ENCODE data around the gene SH3RF1. TPM values are rescaled to one million over a fixed set of nuclear protein-coding genes. Genes with fewer than 3 reads are reported as not detected.

Gene SH3RF1
- total RNA-seq, 2 donors from 2014 or later = 17.1 to 17.4 TPM

DNA sequence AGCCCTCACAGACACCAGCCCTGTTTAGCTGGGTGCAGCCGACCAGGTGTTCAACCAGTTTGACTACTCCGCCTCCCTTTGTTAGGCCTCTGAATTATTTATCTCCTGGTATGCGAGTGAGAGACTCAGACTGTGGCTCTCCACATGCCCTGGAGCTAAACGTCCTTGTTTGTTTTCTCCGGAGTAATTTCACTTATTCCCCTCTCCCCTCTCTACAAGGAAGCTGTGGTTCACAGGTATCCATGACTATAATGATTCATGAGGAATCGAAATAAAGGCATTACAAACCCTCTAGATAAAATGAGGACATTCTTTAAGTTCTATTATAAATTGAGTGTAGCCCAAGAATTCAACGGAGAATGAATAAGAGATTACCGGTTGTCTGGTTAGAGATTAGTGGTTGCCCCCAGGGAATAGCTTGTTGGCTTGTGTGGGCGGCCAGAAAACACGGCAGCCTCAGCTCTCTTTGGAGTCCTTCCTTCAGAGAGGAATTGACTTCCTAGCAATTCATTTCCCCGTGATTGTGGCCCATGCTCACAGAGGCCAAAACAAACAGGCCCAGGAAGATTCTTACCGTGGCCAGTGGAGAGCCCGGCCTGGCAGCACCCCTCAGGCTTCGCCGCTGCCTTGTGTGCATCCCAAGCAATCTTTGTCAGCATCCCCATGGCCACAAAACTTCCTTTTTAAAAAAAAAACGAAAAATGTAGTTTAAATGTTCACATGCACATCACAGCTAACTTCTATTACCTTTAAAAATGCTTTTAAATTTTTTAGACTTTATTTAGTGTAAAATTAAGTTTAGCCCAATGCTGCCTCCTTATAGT is 200.5 kb downstream of the SH3RF1 start:
- no peaks in the 10 kb centered on the region for H3K27me3 ChIP-seq
- intact Hi-C loops (cut with DNase I) = no loop called here
- TF ChIP-seq, protein P1, sequence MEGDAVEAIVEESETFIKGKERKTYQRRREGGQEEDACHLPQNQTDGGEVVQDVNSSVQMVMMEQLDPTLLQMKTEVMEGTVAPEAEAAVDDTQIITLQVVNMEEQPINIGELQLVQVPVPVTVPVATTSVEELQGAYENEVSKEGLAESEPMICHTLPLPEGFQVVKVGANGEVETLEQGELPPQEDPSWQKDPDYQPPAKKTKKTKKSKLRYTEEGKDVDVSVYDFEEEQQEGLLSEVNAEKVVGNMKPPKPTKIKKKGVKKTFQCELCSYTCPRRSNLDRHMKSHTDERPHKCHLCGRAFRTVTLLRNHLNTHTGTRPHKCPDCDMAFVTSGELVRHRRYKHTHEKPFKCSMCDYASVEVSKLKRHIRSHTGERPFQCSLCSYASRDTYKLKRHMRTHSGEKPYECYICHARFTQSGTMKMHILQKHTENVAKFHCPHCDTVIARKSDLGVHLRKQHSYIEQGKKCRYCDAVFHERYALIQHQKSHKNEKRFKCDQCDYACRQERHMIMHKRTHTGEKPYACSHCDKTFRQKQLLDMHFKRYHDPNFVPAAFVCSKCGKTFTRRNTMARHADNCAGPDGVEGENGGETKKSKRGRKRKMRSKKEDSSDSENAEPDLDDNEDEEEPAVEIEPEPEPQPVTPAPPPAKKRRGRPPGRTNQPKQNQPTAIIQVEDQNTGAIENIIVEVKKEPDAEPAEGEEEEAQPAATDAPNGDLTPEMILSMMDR (IDR thresholded peaks at IDR 0.05) = no peak
- TF ChIP-seq POLR2A (IDR thresholded peaks at IDR 0.05) = no peak
- WGBS, 2 donors = 33 to 42% methylated on average over 16 of the region's 16 CpGs
- ATAC-seq = peak; percentile 85
- no peaks in the 10 kb centered on the region for H3K9me3 ChIP-seq
- DNase-seq = peak; percentile 25 to 54 (median 52)
- no peaks in the 10 kb centered on the region for H3K36me3 ChIP-seq (replicated peaks in 1 of 2; ENCODE audit: insufficient read depth in 1 of 2, low read depth in 2 of 2)
- no peak overlapping the region for H3K4me3 ChIP-seq
- peak overlapping the region; percentile 40 to 73 (median 58) for H3K27ac ChIP-seq
- H3K4me1 ChIP-seq = peaks cover 22% of the 10 kb centered on the region

DNA sequence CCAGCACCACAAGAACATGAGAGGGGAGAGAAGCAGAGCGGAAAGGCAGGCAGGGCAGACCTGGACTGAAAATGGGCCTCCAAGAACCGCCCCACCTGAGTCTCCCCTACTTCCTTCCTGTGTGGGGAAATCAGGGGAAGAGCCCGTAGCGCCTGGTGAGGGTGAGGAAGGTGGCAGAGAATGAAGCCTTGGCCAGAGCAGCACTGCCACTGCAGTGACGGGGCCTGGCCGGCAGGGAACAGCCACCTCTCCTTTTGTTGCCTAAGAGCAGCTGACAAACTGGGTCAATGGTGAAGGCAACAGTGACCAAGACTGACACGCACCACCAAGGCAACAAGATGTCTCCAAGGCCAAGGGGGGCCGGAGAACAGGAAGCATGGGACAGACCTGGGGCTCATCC is 202.3 kb downstream of the SH3RF1 start:
- no peak for ATAC-seq
- TF ChIP-seq, protein P1 (IDR thresholded peaks at IDR 0.05) = no peak
- no peak for TF ChIP-seq POLR2A (IDR thresholded peaks at IDR 0.05)
- intact Hi-C loops (cut with DNase I) = no loop called here
- no peaks in the 10 kb centered on the region for H3K9me3 ChIP-seq
- no peak overlapping the region for H3K4me3 ChIP-seq
- no peak for DNase-seq
- peaks cover 22% of the 10 kb centered on the region for H3K4me1 ChIP-seq
- peak overlapping the region in 1 of 4 donors; percentile 73 for H3K27ac ChIP-seq
- H3K27me3 ChIP-seq = no peaks in the 10 kb centered on the region
- WGBS, 2 donors = 81 to 84% methylated on average over 7 to 8 of the region's 8 CpGs
- H3K36me3 ChIP-seq (replicated peaks in 1 of 2; ENCODE audit: insufficient read depth in 1 of 2, low read depth in 2 of 2) = no peaks in the 10 kb centered on the region

DNA sequence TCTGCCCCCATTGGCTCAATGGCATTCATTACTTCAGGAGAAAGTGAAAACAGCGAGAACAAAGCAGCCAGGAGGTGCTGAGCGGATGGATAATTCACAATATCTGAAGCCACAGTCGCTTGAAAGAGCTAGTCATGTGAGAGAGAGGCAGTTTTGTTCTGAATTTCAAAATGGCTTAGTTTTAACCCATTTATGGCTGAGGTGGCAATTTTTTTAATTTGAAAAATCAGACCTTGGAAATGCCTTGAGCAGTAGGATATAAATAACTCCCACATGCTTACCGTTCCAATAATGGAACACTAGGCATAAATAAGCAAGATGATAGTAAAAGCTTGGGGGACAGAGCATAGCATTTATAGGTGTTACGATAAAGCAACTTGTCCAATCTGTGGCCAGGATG is 203.8 kb downstream of the SH3RF1 start:
- H3K4me1 ChIP-seq = peaks cover 34% of the 10 kb centered on the region
- 88 to 95% methylated on average over 5 of the region's 5 CpGs for WGBS, 2 donors
- no peaks in the 10 kb centered on the region for H3K9me3 ChIP-seq
- intact Hi-C loops (cut with DNase I) = no loop called here
- no peak overlapping the region for H3K27ac ChIP-seq
- H3K36me3 ChIP-seq (replicated peaks in 1 of 2; ENCODE audit: insufficient read depth in 1 of 2, low read depth in 2 of 2) = no peaks in the 10 kb centered on the region
- ATAC-seq = no peak
- H3K4me3 ChIP-seq = no peak overlapping the region
- TF ChIP-seq, protein P1 (IDR thresholded peaks at IDR 0.05) = no peak
- DNase-seq = no peak
- H3K27me3 ChIP-seq = no peaks in the 10 kb centered on the region

DNA sequence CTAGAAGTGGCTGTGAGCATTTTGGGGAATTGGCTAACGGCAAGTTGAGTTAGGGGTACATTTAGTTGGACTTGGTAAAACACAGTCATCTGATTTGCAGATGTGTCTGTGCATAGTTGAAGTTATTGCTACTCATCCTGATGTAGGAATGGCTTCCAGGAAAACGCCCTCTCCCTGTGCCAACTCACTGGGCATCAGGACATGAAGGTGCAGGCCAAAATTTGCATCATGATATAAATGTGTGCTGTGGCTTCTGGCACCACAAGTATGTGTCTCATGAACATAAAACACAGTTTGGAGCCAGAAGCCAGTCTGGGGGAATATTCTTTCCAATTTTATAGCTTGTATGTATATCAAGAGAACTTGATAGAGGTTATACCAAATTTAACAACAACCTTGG is 206.5 kb downstream of the SH3RF1 start:
- 70 to 91% methylated on average over 2 of the region's 2 CpGs for WGBS, 2 donors

More for the DNA sequence above, 206.5 kb downstream of the SH3RF1 start:
- Histone ChIP-seq H3K27me3 (no peaks in the 10 kb centered on the region), H3K36me3 (replicated peaks in 1 of 2; ENCODE audit: insufficient read depth in 1 of 2, low read depth in 2 of 2) (no peaks in the 10 kb centered on the region), H3K4me3 (no peak overlapping the region), H3K4me1 (peaks cover 15% of the 10 kb centered on the region), H3K9me3 (no peaks in the 10 kb centered on the region), H3K27ac (no peak overlapping the region)
- TF ChIP-seq, protein P1 (IDR thresholded peaks at IDR 0.05) = no peak
- no peak for TF ChIP-seq POLR2A (IDR thresholded peaks at IDR 0.05)
- intact Hi-C loops (cut with DNase I) = no loop called here
- DNase-seq (no peak), ATAC-seq (no peak)

Data from body of pancreas (tissue), 4 donors.